GM19023 (cell line): ENCODE results near the gene DLG5.

ENCODE experiments used
- ATAC-seq: cut with Tn5 transposase; IDR thresholded peaks from one replicate; pipeline ENCODE4 v1.9.1; 2021; ENCODE audit warnings: mild to moderate bottlenecking, moderate library complexity; ENCODE audit not compliant: unreplicated experiment

DLG5 gene

GRCh38 chr10:77944519-77944918 lies 18.0 kb upstream of the DLG5 start:
- no peak for ATAC-seq

DNA sequence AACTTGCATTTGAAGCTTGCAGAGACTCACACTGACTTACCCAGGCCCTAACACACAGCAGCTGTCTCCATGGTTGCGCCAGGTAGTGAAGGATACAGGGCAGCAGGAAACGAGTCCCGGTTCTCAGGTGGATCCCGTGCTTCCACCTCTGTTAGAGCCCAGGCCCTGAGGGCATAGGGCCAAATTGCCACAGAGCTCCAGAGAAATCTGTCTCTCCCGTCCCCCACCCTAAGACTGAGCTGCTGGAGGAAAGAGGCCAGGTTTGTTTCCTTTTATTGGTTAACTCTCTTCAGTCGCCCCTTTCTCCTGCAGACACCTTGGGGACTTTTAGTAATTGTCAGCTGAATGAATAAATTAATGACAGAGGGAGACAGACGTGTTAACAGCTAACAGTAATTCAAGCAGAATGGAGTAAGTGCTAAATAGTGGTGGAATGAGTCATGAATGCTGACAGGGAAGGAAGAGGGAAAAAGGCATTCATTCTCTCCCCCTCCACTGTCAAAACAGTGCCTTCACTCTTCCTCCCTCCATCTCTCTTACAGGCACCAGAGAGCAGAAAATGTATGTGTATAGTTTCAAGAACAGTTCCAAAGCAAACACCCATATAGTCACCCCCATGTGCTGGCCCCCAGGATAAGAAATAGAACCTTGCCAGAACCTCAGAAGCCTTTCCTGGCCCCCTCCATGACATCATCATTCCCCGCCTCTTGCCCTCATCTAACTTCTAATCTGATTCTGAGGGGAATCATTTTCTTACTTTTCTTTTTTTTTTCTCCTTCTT lies 16.8 kb upstream of the DLG5 start:
- no peak for ATAC-seq

DNA sequence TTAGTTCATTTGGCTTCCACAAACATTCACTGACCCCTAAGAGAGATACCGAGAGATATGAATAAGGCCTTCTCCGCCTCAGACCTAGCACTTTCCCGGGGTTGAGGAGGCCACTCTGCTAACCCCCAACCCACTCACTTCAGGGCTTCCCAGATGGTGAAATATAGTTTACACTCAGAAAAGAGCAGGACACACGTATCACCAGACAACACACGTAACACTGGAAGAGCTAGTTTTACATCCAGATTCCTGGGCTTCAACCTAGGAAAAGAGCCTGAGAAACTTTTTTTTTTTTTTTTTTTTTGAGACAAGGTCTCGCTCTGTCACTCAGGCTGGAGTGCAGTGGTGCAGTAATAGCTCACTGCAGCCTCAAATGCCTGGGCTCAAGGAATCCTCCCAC lies 15.2 kb upstream of the DLG5 start:
- ATAC-seq: no peak

DNA sequence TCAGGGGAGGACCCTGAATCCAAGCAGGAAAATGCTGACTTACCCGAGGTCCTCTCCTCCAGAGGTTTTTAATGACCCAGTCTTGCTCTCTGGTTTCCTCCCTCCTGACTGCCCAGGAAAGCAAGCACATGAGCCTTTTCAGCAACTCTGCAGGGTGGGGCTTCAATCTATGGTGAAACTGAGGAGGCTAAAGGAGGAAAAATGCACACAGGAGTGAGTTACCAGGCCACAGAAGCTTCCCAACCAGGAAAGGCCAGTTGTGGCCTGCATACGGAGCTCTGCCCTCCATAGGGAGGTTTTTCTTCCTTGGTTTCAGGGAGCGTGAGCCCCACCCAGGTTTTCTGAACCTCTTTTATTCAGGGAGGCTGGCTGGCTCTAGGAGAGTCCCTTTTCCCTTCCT lies 14.1 kb upstream of the DLG5 start:
- ATAC-seq: no peak

- no peak for ATAC-seq
Measured at GRCh38 chr10:77940225-77940624, 13.7 kb upstream of the DLG5 start.

- ATAC-seq: no peak
Measured at GRCh38 chr10:77939561-77940001, 13.0 kb upstream of the DLG5 start.

GRCh38 chr10:77936697-77937567 lies 10.4 kb upstream of the DLG5 start:
- ATAC-seq: no peak

DNA sequence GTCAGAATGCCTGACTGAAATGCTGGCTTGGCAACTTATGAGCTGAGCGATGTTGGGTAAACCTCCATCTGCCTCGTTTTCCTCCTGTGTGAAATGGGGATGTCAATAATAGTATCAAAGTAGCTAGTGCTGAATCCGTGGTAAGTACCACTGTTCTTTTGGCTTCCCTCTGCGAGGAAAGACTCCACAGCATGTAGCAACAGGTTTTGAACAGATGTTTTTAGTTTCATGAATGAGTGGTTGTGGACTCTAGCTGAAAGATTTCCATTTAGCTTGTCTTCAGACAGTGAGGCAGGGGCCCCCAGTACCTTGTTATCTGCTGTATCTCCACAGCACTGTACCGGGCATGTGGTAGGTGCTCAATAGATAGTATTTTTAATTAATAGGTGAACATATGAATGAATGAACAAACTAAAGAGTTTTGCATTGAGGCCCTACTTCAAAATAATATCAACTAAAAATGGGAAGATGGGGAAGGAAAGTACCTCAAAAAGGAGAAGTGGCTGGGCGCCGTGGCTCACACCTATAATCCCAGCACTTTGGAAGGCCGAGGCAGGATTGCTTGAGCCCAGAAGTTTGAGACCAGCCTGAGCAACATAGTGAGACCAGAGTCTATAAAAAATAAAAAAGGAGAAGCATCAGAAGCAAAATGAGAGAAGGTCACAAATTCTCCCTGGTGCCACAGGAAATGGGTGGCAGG lies 5.6 kb upstream of the DLG5 start:
- no peak for ATAC-seq

DNA sequence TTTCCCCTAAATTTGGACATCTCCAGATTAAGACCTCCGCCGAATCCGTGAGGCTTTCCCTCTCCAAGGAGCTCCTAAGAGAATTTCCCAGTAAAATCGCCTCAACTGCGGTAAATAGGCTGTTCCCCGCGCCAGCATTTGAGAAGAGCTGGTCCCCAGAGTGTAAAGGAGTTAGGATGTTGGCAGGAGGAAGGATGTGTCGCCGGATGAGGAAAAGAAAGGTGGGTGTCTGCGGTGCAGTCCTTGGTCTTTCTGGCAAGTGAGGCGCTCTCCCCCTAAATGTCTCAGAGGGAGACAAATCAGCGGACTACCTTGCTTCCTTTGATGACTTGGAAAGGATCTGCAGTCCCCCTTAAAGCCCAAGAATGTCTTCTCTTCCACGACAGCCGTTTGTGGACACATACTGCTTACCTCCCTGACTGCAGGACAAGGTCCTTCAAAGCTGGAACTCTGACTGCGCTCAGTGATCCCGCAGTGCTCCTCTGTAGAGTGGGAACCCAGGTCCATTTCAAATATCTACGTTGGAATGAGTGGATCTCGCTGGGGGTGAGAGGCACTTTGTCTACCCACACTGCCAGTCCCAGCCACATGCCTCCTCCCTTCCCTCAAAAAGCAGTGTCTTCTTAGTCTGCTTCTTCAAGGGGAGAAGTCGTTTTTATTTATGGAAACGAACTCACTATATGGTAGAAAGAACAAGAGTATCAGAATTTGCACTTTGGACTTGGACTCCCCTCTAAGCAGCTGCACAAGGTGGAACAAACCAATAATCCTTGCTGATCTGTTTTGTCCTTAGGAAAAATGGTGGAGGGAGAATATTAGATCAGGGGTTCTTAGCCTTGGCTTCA lies 1.1 kb upstream of the DLG5 start:
- no peak for ATAC-seq

- peak; percentile 51 for ATAC-seq
Measured at GRCh38 chr10:77925795-77926565, 575 bp downstream of the DLG5 start.

DNA sequence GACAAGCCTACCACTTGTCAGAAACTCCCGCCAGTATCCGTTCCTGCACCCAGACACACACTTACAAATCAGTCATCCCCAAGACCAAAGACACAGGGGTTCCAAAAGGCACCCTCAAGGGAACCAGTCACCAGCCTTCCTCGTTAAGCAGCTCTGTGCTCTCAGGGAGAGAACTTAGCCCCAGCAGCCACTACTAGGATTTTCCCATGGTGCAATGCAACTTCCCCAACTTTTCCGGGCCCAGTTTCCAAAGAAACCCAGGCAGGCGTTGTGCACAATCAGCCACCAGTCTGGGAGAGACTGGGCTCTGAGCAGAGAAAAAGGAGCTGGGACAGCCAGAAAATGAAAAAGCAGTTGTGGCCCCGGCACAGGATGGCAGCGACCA lies 1.2 kb downstream of the DLG5 start:
- ATAC-seq: no peak

DNA sequence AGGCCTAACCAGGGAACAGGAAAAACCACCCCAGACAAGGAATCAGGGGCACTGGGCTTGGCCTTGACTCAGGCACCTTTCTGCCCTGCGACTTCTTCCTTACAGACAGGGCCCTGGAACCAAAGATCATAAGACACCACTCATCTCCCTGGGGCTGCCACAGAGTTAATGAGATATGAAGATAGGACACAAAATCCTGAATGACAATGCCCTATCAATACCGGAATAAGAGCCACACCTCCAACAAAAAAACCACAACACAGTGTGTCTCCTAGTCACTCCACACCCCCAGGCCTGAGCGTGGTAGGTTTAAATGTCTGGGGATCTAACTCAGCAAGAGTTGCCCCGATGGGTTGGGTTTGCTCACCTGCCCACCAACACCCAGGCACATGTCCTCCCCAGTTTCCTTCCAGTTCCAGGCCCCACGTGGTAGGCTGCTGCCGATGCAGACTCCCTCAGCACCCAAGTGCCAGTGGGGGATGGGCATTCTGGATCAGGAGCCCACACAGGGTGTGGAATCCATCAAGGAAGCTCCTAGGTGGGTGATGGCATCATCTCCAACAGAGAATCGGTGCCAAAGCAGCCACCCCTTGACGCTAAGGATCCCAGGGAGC lies 3.9 kb downstream of the DLG5 start:
- ATAC-seq: no peak

DNA sequence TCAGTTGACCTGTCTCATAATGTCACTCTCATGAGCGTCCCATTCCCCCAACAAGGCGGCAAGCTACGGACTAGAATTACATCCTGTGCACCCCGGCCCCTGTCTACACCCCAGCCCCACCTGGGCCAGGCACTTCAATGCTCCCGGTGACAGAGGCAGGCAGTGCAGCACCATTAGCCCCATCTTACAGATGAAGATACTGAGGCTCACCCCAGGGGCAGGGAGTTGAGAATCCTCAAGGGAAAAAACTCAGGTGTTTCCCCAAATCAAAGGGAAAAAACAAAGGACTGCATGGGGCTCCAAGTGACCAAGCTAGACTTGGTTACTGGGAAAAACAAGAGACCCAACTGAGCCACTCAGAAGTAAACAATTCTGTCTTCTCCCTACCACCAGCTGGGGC lies 4.5 kb downstream of the DLG5 start:
- ATAC-seq: no peak

- ATAC-seq: no peak
Measured at GRCh38 chr10:77921395-77921794, 5.2 kb downstream of the DLG5 start.

DNA sequence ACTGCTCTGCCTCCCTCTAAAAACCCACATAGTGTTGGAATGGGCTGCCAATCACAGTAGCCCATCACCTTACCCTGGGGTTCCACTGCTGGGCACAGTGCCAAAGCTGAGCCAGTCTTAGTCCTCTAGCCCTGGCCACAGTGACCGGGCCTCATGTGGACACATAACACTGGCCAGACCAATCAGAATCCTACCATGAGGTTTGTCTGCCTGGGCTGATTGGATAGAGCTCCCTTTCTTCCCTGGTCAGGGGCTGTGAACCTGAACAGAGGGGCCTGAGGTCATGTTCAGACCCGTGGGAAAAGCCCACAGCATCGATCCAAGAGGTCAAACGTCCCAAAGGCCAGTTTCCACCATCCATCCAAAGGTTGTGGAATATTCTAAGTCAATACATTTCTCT lies 6.1 kb downstream of the DLG5 start:
- ATAC-seq: no peak

- ATAC-seq: no peak
Measured at GRCh38 chr10:77919713-77920108, 6.8 kb downstream of the DLG5 start.

- no peak for ATAC-seq
Measured at GRCh38 chr10:77915319-77916105, 11.0 kb downstream of the DLG5 start.

GRCh38 chr10:77913090-77913489 lies 13.5 kb downstream of the DLG5 start:
- ATAC-seq: no peak

- ATAC-seq: no peak
Measured at GRCh38 chr10:77912576-77912975, 14.0 kb downstream of the DLG5 start.
